Liver (tissue), 9 donors: ENCODE data around the gene GPC3. TPM values are rescaled to one million over a fixed set of nuclear protein-coding genes. Genes with fewer than 3 reads are reported as not detected.

Experiments used
- DNase-seq: peaks from one replicate; pipeline ENCODE4 v3.0.0-alpha.2; 2017; ENCODE audit warnings: low spot score
- H3K27ac ChIP-seq, 2 donors: one replicate each; pipeline ENCODE4 v1.7.0; 2013; ENCODE audit warnings: inconsistent platforms in 2 of 2, low read length in 2 of 2, control low read depth in 1 of 2, low read depth in 1 of 2, mild to moderate bottlenecking in 1 of 2
- H3K27me3 ChIP-seq, 4 donors: one replicate each; pipeline versions ENCODE4 v1.6.1 to v1.7.0; 2013; ENCODE audit warnings: low read length in 3 of 4, inconsistent platforms in 1 of 4, mild to moderate bottlenecking in 1 of 4, moderate library complexity in 1 of 4; ENCODE audit not compliant: control insufficient read depth in 4 of 4, insufficient read depth in 4 of 4
- H3K36me3 ChIP-seq, 4 donors: one replicate each; pipeline versions ENCODE4 v1.6.1 to v1.7.0; 2013; ENCODE audit warnings: low read length in 3 of 4, mild to moderate bottlenecking in 3 of 4, low read depth in 1 of 4, moderate library complexity in 1 of 4; ENCODE audit not compliant: control insufficient read depth in 4 of 4, insufficient read depth in 3 of 4
- H3K4me1 ChIP-seq, 4 donors: one replicate each; pipeline versions ENCODE4 v1.6.1 to v1.7.0; 2013; ENCODE audit warnings: low read length in 3 of 4, mild to moderate bottlenecking in 3 of 4, moderate library complexity in 1 of 4; ENCODE audit not compliant: control insufficient read depth in 4 of 4, insufficient read depth in 4 of 4
- H3K4me3 ChIP-seq, 3 donors: one replicate each; pipeline versions ENCODE4 v1.6.1 to v1.7.0; 2013; ENCODE audit warnings: low read length in 3 of 3, control low read depth in 1 of 3, low read depth in 1 of 3, mild to moderate bottlenecking in 1 of 3
- H3K9ac ChIP-seq, 2 donors: one replicate each; pipeline ENCODE4 v1.7.0; 2013; ENCODE audit warnings: low read length in 2 of 2, mild to moderate bottlenecking in 2 of 2, moderate library complexity in 2 of 2, control low read depth in 1 of 2, low read depth in 1 of 2
- H3K9me3 ChIP-seq, 4 donors: one replicate each; pipeline versions ENCODE4 v1.6.1 to v1.7.0; 2013; ENCODE audit warnings: low read length in 3 of 4; ENCODE audit not compliant: control insufficient read depth in 4 of 4
- ATF3 ChIP-seq: IDR thresholded peaks from 2 replicates; pipeline ENCODE4 v1.6.1; 2016; ENCODE audit warnings: antibody characterized with exemption
- FOXA1 ChIP-seq: IDR thresholded peaks from 2 replicates; pipeline ENCODE4 v1.6.1; 2016; ENCODE audit warnings: antibody characterized with exemption
- FOXA2 ChIP-seq: IDR thresholded peaks from 2 replicates; pipeline ENCODE4 v1.6.1; 2016; ENCODE audit warnings: antibody characterized with exemption
- GABPA ChIP-seq, 2 donors: IDR thresholded peaks in 1 of 2; conservative IDR thresholded peaks in 1 of 2; 2 replicates each; pipeline ENCODE4 v1.6.1; 2016; ENCODE audit warnings: antibody characterized with exemption in 2 of 2, mild to moderate bottlenecking in 1 of 2, moderate library complexity in 1 of 2
- HNF4A ChIP-seq, 2 donors: conservative IDR thresholded peaks; 2 replicates each; pipeline ENCODE4 v1.6.1; 2016; ENCODE audit warnings: antibody characterized with exemption in 2 of 2, mild to moderate bottlenecking in 2 of 2
- HNF4G ChIP-seq: IDR thresholded peaks from 2 replicates; pipeline ENCODE4 v1.6.1; 2016; ENCODE audit warnings: antibody characterized with exemption
- JUND ChIP-seq, 2 donors: IDR thresholded peaks; 2 replicates each; pipeline ENCODE4 v1.6.1; 2016; ENCODE audit warnings: antibody characterized with exemption in 2 of 2
- NR2F2 ChIP-seq: IDR thresholded peaks from 2 replicates; pipeline ENCODE4 v1.6.1; 2016; ENCODE audit warnings: antibody characterized with exemption
- RAD21 ChIP-seq, 2 donors: IDR thresholded peaks; 2 replicates each; pipeline ENCODE4 v1.6.1; 2016; ENCODE audit warnings: antibody characterized with exemption in 2 of 2, mild to moderate bottlenecking in 2 of 2
- RXRA ChIP-seq, 2 donors: IDR thresholded peaks; 2 replicates each; pipeline ENCODE4 v1.6.1; 2017 to 2018; ENCODE audit warnings: antibody characterized with exemption in 2 of 2, mild to moderate bottlenecking in 1 of 2
- SP1 ChIP-seq: IDR thresholded peaks from 2 replicates; pipeline ENCODE4 v1.6.1; 2018; ENCODE audit warnings: antibody characterized with exemption, mild to moderate bottlenecking
- TAF1 ChIP-seq: conservative IDR thresholded peaks from 2 replicates; pipeline ENCODE4 v1.6.1; 2016; ENCODE audit warnings: antibody characterized with exemption, mild to moderate bottlenecking
- YY1 ChIP-seq: IDR thresholded peaks from 2 replicates; pipeline ENCODE4 v1.6.1; 2016; ENCODE audit warnings: antibody characterized with exemption, mild to moderate bottlenecking
- WGBS: extraction: QIAGEN DNeasy Blood & Tissue Kit; methylation state at CpG from one replicate; pipeline ENCODE4 v1.1.7; 2013; 5-methylcytosine and 5-hydroxymethylcytosine counted together
- polyA plus RNA-seq, 2 donors: library from polyadenylated mRNA; stranded (reverse) in 1 of 2; unstranded in 1 of 2; fragments of 200-250 nt in 1 of 2; fragments of >200 nt in 1 of 2; fragmentation: Nextera tagmentation in 1 of 2; extraction: Ambion mirVana in 1 of 2; gene quantifications; one replicate each; pipeline versions ENCODE4 v1.2.1 to v1.2.3, GENCODE V29; 2013 to 2015
- total RNA-seq, 2 donors: library from RNA; depleted of rRNA; stranded (reverse); fragments of >200 nt; gene quantifications; one replicate each; pipeline ENCODE4 v1.2.3, GENCODE V29; 2014
- TF ChIP-seq, protein P1 (sequence below): IDR thresholded peaks from 2 replicates; pipeline ENCODE4 v1.6.1; 2016; ENCODE audit warnings: antibody characterized with exemption
- TF ChIP-seq, protein P2 (sequence below): fragments of 150-350 bp; IDR thresholded peaks from 2 replicates; pipeline ENCODE4 v1.5.1; 2017; ENCODE audit warnings: improper control_type of control experiment, low read depth, low read length; ENCODE audit not compliant: missing input control
- TF ChIP-seq, protein P3 (sequence below): IDR thresholded peaks from 2 replicates; pipeline ENCODE4 v1.6.1; 2016; ENCODE audit warnings: antibody characterized with exemption, mild to moderate bottlenecking
- donor health status: healthy.
- donor health status: healthy.
- donor health status: healthy.
- donor health status: healthy.
- donor health status: healthy.

Gene GPC3
- total and polyA plus RNA-seq, 4 donors = 0.40 to 1,133 (median 1.5) TPM

DNA sequence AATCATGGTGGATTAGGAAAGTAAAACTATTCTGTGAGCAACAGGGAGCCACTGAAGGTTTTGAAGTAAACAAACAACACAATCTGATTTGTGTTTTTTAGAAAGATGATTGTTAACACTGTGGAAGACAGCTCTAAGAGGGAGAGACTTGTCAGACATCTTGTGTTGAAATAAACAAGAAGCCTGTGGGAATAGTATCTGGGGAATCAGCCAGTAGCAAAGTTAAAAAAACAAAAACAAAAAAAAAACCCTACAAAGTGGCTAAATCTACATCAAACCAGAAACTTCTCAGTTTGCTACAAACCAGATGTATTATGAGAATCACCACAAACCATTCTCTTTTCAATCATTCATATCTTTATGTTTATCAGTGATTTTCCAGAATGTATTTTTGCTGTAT is 444.4 kb downstream of the GPC3 start:
- Histone ChIP-seq H3K27ac (no peak overlapping the region), H3K9ac (no peak overlapping the region), H3K27me3 (no peaks in the 10 kb centered on the region), H3K9me3 (no peaks in the 10 kb centered on the region), H3K4me1 (no peaks in the 10 kb centered on the region), H3K36me3 (no peaks in the 10 kb centered on the region), H3K4me3 (no peak overlapping the region)
- DNase-seq = no peak
- TF ChIP-seq GABPA (IDR thresholded peaks at IDR 0.05 in 1 of 2, conservative IDR thresholded peaks at IDR 0.05 in 1 of 2) (no peak), SP1 (no peak), YY1 (no peak), TAF1 (no peak), JUND (IDR thresholded peaks at IDR 0.05) (no peak), HNF4G (no peak), NR2F2 (no peak), FOXA2 (no peak), RAD21 (IDR thresholded peaks at IDR 0.05) (no peak), FOXA1 (no peak), HNF4A (conservative IDR thresholded peaks at IDR 0.05) (no peak)
- TF ChIP-seq, protein P1, sequence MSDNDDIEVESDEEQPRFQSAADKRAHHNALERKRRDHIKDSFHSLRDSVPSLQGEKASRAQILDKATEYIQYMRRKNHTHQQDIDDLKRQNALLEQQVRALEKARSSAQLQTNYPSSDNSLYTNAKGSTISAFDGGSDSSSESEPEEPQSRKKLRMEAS = no peak
- TF ChIP-seq, protein P2, sequence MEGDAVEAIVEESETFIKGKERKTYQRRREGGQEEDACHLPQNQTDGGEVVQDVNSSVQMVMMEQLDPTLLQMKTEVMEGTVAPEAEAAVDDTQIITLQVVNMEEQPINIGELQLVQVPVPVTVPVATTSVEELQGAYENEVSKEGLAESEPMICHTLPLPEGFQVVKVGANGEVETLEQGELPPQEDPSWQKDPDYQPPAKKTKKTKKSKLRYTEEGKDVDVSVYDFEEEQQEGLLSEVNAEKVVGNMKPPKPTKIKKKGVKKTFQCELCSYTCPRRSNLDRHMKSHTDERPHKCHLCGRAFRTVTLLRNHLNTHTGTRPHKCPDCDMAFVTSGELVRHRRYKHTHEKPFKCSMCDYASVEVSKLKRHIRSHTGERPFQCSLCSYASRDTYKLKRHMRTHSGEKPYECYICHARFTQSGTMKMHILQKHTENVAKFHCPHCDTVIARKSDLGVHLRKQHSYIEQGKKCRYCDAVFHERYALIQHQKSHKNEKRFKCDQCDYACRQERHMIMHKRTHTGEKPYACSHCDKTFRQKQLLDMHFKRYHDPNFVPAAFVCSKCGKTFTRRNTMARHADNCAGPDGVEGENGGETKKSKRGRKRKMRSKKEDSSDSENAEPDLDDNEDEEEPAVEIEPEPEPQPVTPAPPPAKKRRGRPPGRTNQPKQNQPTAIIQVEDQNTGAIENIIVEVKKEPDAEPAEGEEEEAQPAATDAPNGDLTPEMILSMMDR = no peak
- TF ChIP-seq, protein P3, sequence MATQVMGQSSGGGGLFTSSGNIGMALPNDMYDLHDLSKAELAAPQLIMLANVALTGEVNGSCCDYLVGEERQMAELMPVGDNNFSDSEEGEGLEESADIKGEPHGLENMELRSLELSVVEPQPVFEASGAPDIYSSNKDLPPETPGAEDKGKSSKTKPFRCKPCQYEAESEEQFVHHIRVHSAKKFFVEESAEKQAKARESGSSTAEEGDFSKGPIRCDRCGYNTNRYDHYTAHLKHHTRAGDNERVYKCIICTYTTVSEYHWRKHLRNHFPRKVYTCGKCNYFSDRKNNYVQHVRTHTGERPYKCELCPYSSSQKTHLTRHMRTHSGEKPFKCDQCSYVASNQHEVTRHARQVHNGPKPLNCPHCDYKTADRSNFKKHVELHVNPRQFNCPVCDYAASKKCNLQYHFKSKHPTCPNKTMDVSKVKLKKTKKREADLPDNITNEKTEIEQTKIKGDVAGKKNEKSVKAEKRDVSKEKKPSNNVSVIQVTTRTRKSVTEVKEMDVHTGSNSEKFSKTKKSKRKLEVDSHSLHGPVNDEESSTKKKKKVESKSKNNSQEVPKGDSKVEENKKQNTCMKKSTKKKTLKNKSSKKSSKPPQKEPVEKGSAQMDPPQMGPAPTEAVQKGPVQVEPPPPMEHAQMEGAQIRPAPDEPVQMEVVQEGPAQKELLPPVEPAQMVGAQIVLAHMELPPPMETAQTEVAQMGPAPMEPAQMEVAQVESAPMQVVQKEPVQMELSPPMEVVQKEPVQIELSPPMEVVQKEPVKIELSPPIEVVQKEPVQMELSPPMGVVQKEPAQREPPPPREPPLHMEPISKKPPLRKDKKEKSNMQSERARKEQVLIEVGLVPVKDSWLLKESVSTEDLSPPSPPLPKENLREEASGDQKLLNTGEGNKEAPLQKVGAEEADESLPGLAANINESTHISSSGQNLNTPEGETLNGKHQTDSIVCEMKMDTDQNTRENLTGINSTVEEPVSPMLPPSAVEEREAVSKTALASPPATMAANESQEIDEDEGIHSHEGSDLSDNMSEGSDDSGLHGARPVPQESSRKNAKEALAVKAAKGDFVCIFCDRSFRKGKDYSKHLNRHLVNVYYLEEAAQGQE = no peak

DNA sequence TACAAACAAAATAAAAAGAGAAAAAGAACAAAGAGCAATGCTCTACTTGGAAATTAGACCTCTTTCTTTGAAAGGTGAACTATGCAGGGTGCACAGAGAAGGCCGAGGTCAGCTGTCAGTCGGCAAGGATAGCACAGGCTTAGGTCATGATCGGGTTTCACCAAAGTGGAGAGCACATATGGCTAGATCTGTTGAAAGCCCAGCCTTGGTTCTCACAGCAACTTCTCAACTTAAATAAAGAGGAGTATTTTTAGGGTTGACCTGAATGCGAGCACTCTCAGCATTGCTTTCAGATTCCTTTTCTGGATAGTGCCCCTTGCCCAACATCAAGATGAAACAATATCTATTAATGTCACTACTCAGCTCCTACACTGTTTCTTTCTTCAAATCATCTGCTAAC is 447.2 kb downstream of the GPC3 start:
- H3K4me1 ChIP-seq = no peaks in the 10 kb centered on the region
- H3K27ac ChIP-seq = no peak overlapping the region
- TF ChIP-seq RXRA (IDR thresholded peaks at IDR 0.05) (no peak), HNF4G (no peak)
- no peaks in the 10 kb centered on the region for H3K36me3 ChIP-seq
- H3K9ac ChIP-seq = no peak overlapping the region
- 56% methylated on average over 4 of the region's 4 CpGs for WGBS
- no peak overlapping the region for H3K4me3 ChIP-seq
- DNase-seq = no peak
- H3K27me3 ChIP-seq = peaks cover 0 to 3% (median 0%) of the 10 kb centered on the region in 4 donors
- H3K9me3 ChIP-seq = no peaks in the 10 kb centered on the region

GRCh38 chrX:133537142-133537541 is 448.3 kb downstream of the GPC3 start:
- 79% methylated on average over 3 of the region's 3 CpGs for WGBS
- no peak for DNase-seq
- Histone ChIP-seq H3K9me3 (no peaks in the 10 kb centered on the region), H3K27me3 (peaks cover 0 to 3% (median 0%) of the 10 kb centered on the region in 4 donors), H3K36me3 (no peaks in the 10 kb centered on the region), H3K27ac (no peak overlapping the region), H3K4me1 (no peaks in the 10 kb centered on the region), H3K4me3 (no peak overlapping the region), H3K9ac (no peak overlapping the region)
- no peak for TF ChIP-seq ATF3
